H1 (cell line): ENCODE results near the gene MMEL1. TPM values are rescaled to one million over a fixed set of nuclear protein-coding genes. Genes with fewer than 3 reads are reported as not detected.

Experiments used
- ATF3 ChIP-seq: IDR thresholded peaks from 2 replicates; pipeline ENCODE4 v1.6.1; 2011; ENCODE audit warnings: low read depth, mild to moderate bottlenecking, low read length; ENCODE audit not compliant: insufficient read depth
- BACH1 ChIP-seq: IDR thresholded peaks from 2 replicates; pipeline ENCODE4 v1.6.1; 2012; ENCODE audit warnings: low read length, improper control_type of control experiment
- CHD7 ChIP-seq: fragments of 300-600 bp; sonication (generic); IDR thresholded peaks from 2 replicates; pipeline ENCODE4 v1.7.1; 2012; ENCODE audit warnings: low read length, moderate library complexity, mild to moderate bottlenecking, inconsistent platforms; ENCODE audit not compliant: insufficient replicate concordance
- CTCF ChIP-seq, 3 experiments: IDR thresholded peaks; 1 replicate in 2 of 3; 2 replicates in 1 of 3; pipeline versions ENCODE4 v1.5.1 to v1.6.1; 2011; ENCODE audit warnings: low read length in 3 of 3, mild to moderate bottlenecking in 3 of 3, inconsistent platforms in 2 of 3, low read depth in 1 of 3, moderate library complexity in 1 of 3; ENCODE audit not compliant: insufficient read depth in 1 of 3; ENCODE audit errors: control extremely low read depth in 1 of 3
- EGR1 ChIP-seq: IDR thresholded peaks from 2 replicates; pipeline ENCODE4 v1.6.1; 2011; ENCODE audit warnings: low read depth, low read length, borderline replicate concordance
- MAFK ChIP-seq: IDR thresholded peaks from 2 replicates; pipeline ENCODE4 v1.6.1; 2012; ENCODE audit warnings: low read depth, mild to moderate bottlenecking, improper control_type of control experiment, low read length
- SP2 ChIP-seq: IDR thresholded peaks from 2 replicates; pipeline ENCODE4 v1.6.1; 2012; ENCODE audit warnings: mild to moderate bottlenecking, low read length, inconsistent platforms
- SP4 ChIP-seq: IDR thresholded peaks from 2 replicates; pipeline ENCODE4 v1.6.1; 2012; ENCODE audit warnings: low read length, inconsistent platforms
- TCF12 ChIP-seq: IDR thresholded peaks from 2 replicates; pipeline ENCODE4 v1.6.1; 2011; ENCODE audit warnings: low read depth, mild to moderate bottlenecking, low read length
- polyA plus RNA-seq, 7 experiments: library from polyadenylated mRNA; depleted of rRNA in 3 of 7; stranded (reverse) in 5 of 7; unstranded in 2 of 7; fragments of >200 nt in 5 of 7; fragments of 200-250 nt in 2 of 7; gene quantifications; 1 replicate in 5 of 7; 2 replicates in 1 of 7; 4 replicates in 1 of 7; pipeline versions ENCODE4 v1.2.1 to v1.2.3, GENCODE V29; 2011 to 2013; ENCODE audit warnings: missing spikeins in 2 of 7, mixed read lengths in 2 of 7
- total RNA-seq: library from RNA; stranded (reverse); fragmentation: NEBNext Ultra II Directional; extraction: Animal tissue kit (Norgen Biotek cat#: 25700); gene quantifications from 2 replicates; pipeline ENCODE4 v1.2.1, GENCODE V29; 2021

MMEL1 gene
- total and polyA plus RNA-seq, 2 of the 8 experiments (the other 6 are each of a cell fraction or from before 2014, with no cell fraction given) = 0.91 to 1.7 TPM

GRCh38 chr1:2595261-2595811, 37.5 kb downstream of the MMEL1 start (continued):
- no peak for TF ChIP-seq CHD7
- TF ChIP-seq SP4 = no peak
- TF ChIP-seq EGR1 = no peak
- TF ChIP-seq BACH1 = no peak
- TF ChIP-seq SP2 = no peak
- TF ChIP-seq TCF12 = no peak
- no peak for TF ChIP-seq CTCF (IDR thresholded peaks at IDR 0.05; ENCODE audit: control extremely low read depth in 1 of 3, insufficient read depth in 1 of 3, low read depth in 1 of 3, low read length in 3 of 3)
- TF ChIP-seq ATF3 = no peak
- no peak for TF ChIP-seq MAFK
